Liver (tissue), 3 donors: ENCODE data around the gene PSTK.

Experiments
- ATF3 ChIP-seq: IDR thresholded peaks from 2 replicates; pipeline ENCODE4 v1.6.1; 2016; ENCODE audit warnings: antibody characterized with exemption
- CTCF ChIP-seq: fragments of 150-350 bp; IDR thresholded peaks from 2 replicates; pipeline ENCODE4 v1.5.1; 2017; ENCODE audit warnings: improper control_type of control experiment, low read depth, low read length; ENCODE audit not compliant: missing input control
- HNF4A ChIP-seq, 2 donors: conservative IDR thresholded peaks; 2 replicates each; pipeline ENCODE4 v1.6.1; 2016; ENCODE audit warnings: antibody characterized with exemption in 2 of 2, mild to moderate bottlenecking in 2 of 2
- NR2F2 ChIP-seq: IDR thresholded peaks from 2 replicates; pipeline ENCODE4 v1.6.1; 2016; ENCODE audit warnings: antibody characterized with exemption
- RAD21 ChIP-seq, 2 donors: IDR thresholded peaks; 2 replicates each; pipeline ENCODE4 v1.6.1; 2016; ENCODE audit warnings: antibody characterized with exemption in 2 of 2, mild to moderate bottlenecking in 2 of 2
- donor health status: healthy.
- donor health status: healthy.

GRCh38 chr10:122986335-122986734 lies 6.1 kb downstream of the PSTK start:
- TF ChIP-seq CTCF: no peak
- TF ChIP-seq ATF3: no peak
- peak in 1 of 2 donors; percentile 38 for TF ChIP-seq HNF4A (conservative IDR thresholded peaks at IDR 0.05)
- no peak for TF ChIP-seq NR2F2
- TF ChIP-seq RAD21 (IDR thresholded peaks at IDR 0.05): peak; percentile 10 to 25
